ENCODE measurements around the gene SLC12A8. TPM values are rescaled to one million over a fixed set of nuclear protein-coding genes. Genes with fewer than 3 reads are reported as not detected.

The SLC12A8 gene
- total and polyA plus RNA-seq, 2 experiments from 2014 or later: 6.9 to 15.9 TPM

- Mint-ChIP-seq H3K9me3 (peaks cover 10% of the 10 kb centered on the region; the same call in 2 of the 3 replicates), H3K27me3 (ENCODE audit: insufficient read depth, low read depth, poor library complexity) (no peaks in the 10 kb centered on the region), H3K27ac (no peak overlapping the region), H3K4me3 (no peak overlapping the region), H3K36me3 (ENCODE audit: low read depth) (peaks cover 19% of the 10 kb centered on the region; the same call in 2 of the 3 replicates), H3K4me1 (no peaks in the 10 kb centered on the region; the same call in 2 of the 3 replicates)
- Histone ChIP-seq H3F3A (replicated peaks; ENCODE audit: low read depth) (no peaks in the 10 kb centered on the region), H3K4me3 (no peak overlapping the region), H3K4me2 (no peak overlapping the region), H2AFZ (no peak overlapping the region), H3K36me3 (ENCODE audit: insufficient read depth) (0 out of 2 replicates have a peak, but pooled peaks cover 3% of the 10 kb centered on the region), H3K9me2 (ENCODE audit: insufficient read depth) (0 out of 2 replicates have a peak, but pooled peaks cover 3% of the 10 kb centered on the region), H3K79me2 (replicated peaks; ENCODE audit: insufficient read depth) (no peaks in the 10 kb centered on the region), H4K20me1 (replicated peaks; ENCODE audit: insufficient read depth) (no peaks in the 10 kb centered on the region), H3K27ac (ENCODE audit: low read depth) (no peak overlapping the region), H3K27me3 (ENCODE audit: insufficient read depth) (no peaks in the 10 kb centered on the region), H3K4me1 (ENCODE audit: insufficient read depth) (no peaks in the 10 kb centered on the region)
- DNase-seq (ENCODE audit: low spot score) (no peak), ATAC-seq (no peak)
- TF ChIP-seq ZNF114 (CRISPR knock-in tag; IDR thresholded peaks at IDR 0.05) (no peak), POLR2AphosphoS5 (IDR thresholded peaks at IDR 0.05; ENCODE audit: low read depth) (no peak), ZNF331 (CRISPR knock-in tag; IDR thresholded peaks at IDR 0.05; ENCODE audit: low read depth) (no peak), EZH2 (IDR thresholded peaks at IDR 0.05; ENCODE audit: low read depth, unreplicated experiment) (no peak), ETS1 (IDR thresholded peaks at IDR 0.05) (no peak), ZNF462 (CRISPR knock-in tag; IDR thresholded peaks at IDR 0.05) (no peak), REST (IDR thresholded peaks at IDR 0.05; ENCODE audit: unreplicated experiment) (no peak), STAT1 (IDR thresholded peaks at IDR 0.05; ENCODE audit: unreplicated experiment) (no peak), CTCF (conservative IDR thresholded peaks at IDR 0.05; ENCODE audit: low read depth in 2 of 2) (no peak)
Observed at GRCh38 chr3:125177746-125178145, 34.8 kb downstream of the SLC12A8 start.
